ENCODE measurements around the gene SOX2. TPM values are rescaled to one million over a fixed set of nuclear protein-coding genes. Genes with fewer than 3 reads are reported as not detected.

The SOX2 gene
- total and polyA plus RNA-seq, 8 donors: 4.1 to 26.9 (median 9.8) TPM; not detected in 1

- Histone ChIP-seq H3K27ac (no peak overlapping the region), H3K4me1 (peaks cover 6 to 47% (median 36%) of the 10 kb centered on the region in 4 donors), H3K36me3 (no peaks in the 10 kb centered on the region), H3K4me3 (peak overlapping the region in 2 of 4 donors; percentile 4 to 15), H3K9me3 (no peaks in the 10 kb centered on the region), H3K27me3 (peaks cover 25 to 100% (median 60%) of the 10 kb centered on the region in 3 donors)
- intact Hi-C loops (cut with DNase I; ENCODE audit: low total_unique reads): loop anchor here (5.0 to 10.0 kb wide), 3 partner anchors 545 to 968 kb away; no protein-coding TSS in a partner anchor
- 4 to 7% (median 6%) methylated on average over 16 of the region's 16 CpGs for WGBS, 5 donors
- DNase-seq: peak; percentile 85 to 90
- TF ChIP-seq EP300 (IDR thresholded peaks at IDR 0.05) (no peak), CTCF (IDR thresholded peaks at IDR 0.05) (peak in 5 of 7 experiments; percentile 50 to 89 (median 77))
Observed at GRCh38 chr3:181709537-181710279, 2.0 kb upstream of the SOX2 start.

GRCh38 chr3:181710345-181711291 lies 1.1 kb upstream of the SOX2 start:
- WGBS, 5 donors: 28 to 54% (median 50%) methylated on average over 23 to 37 of the region's 37 CpGs
- peak overlapping the region in 3 of 4 donors; percentile 51 to 72 (median 56) for H3K4me3 ChIP-seq
- H3K27me3 ChIP-seq: peaks cover 16 to 100% (median 58%) of the 10 kb centered on the region in 3 donors
- no peak for TF ChIP-seq POLR2AphosphoS5 (IDR thresholded peaks at IDR 0.05)
- TF ChIP-seq EP300 (IDR thresholded peaks at IDR 0.05): no peak
- TF ChIP-seq CTCF (IDR thresholded peaks at IDR 0.05): no peak
- no peak for TF ChIP-seq POLR2A (IDR thresholded peaks at IDR 0.05)
- H3K36me3 ChIP-seq: no peaks in the 10 kb centered on the region
- intact Hi-C loops (cut with DNase I; ENCODE audit: low total_unique reads): loop anchor here (10.0 kb wide), 1 partner anchor 544 kb away; no protein-coding TSS in a partner anchor
- no peaks in the 10 kb centered on the region for H3K9me3 ChIP-seq
- peak in 1 of 2 donors; percentile 32 for DNase-seq
- peaks cover 6 to 39% (median 35%) of the 10 kb centered on the region in 4 donors for H3K4me1 ChIP-seq
- H3K27ac ChIP-seq: peak overlapping the region; percentile 35 to 77 (median 69)

GRCh38 chr3:181712226-181712552 lies 464 bp downstream of the SOX2 start:
- peaks cover 6 to 39% (median 35%) of the 10 kb centered on the region in 4 donors for H3K4me1 ChIP-seq
- peak in 1 of 2 donors; percentile 60 for DNase-seq
- H3K36me3 ChIP-seq: no peaks in the 10 kb centered on the region
- WGBS, 5 donors: 0 to 4% (median 1%) methylated on average over 30 to 44 of the region's 44 CpGs
- TF ChIP-seq CTCF (IDR thresholded peaks at IDR 0.05) (no peak), POLR2A (IDR thresholded peaks at IDR 0.05) (no peak), EP300 (IDR thresholded peaks at IDR 0.05) (no peak), POLR2AphosphoS5 (IDR thresholded peaks at IDR 0.05) (no peak)
- intact Hi-C loops (cut with DNase I; ENCODE audit: low total_unique reads): loop anchor here (10.0 kb wide), 1 partner anchor 543 kb away; no protein-coding TSS in a partner anchor
- H3K27me3 ChIP-seq: peaks cover 16 to 100% (median 64%) of the 10 kb centered on the region in 3 donors
- peak overlapping the region; percentile 78 to 93 (median 87) for H3K27ac ChIP-seq
- no peaks in the 10 kb centered on the region for H3K9me3 ChIP-seq
- H3K4me3 ChIP-seq: peak overlapping the region; percentile 51 to 72 (median 56)

All from stomach (tissue), 9 donors.